Mesenchymal stem cell (in vitro differentiated cells and primary cell): ENCODE data around the gene ADARB2.
A peak's percentile ranks its signal among the peaks of the same experiment; 100 is the strongest.

Experiments
- DNase-seq: peaks from one replicate; pipeline ENCODE4 v3.0.0-alpha.2; 2013
- H2AFZ ChIP-seq: one replicate; pipeline ENCODE4 v1.6.1; 2013; ENCODE audit warnings: low read depth, mild to moderate bottlenecking, control low read depth, inconsistent platforms, low read length, moderate library complexity
- H2AK5ac ChIP-seq: 2 replicates; pipeline ENCODE4 v1.6.1; 2013; ENCODE audit warnings: low read length, moderate library complexity, mild to moderate bottlenecking, inconsistent platforms; ENCODE audit not compliant: severe bottlenecking
- H2BK120ac ChIP-seq: one replicate; pipeline ENCODE4 v1.6.1; 2013; ENCODE audit warnings: low read depth, mild to moderate bottlenecking, inconsistent platforms, low read length, moderate library complexity
- H2BK12ac ChIP-seq, 2 experiments: one replicate each; pipeline ENCODE4 v1.6.1; 2013; ENCODE audit warnings: inconsistent platforms in 2 of 2, low read length in 2 of 2, mild to moderate bottlenecking in 2 of 2, moderate library complexity in 2 of 2, control low read depth in 1 of 2
- H2BK15ac ChIP-seq: one replicate; pipeline ENCODE4 v1.6.1; 2013; ENCODE audit warnings: mild to moderate bottlenecking, low read depth, inconsistent platforms; ENCODE audit not compliant: poor library complexity, severe bottlenecking
- H2BK5ac ChIP-seq: 2 replicates; pipeline ENCODE4 v1.6.1; 2013; ENCODE audit warnings: low read depth, mild to moderate bottlenecking, low read length, control low read depth, inconsistent platforms; ENCODE audit not compliant: poor library complexity, severe bottlenecking
- H3K14ac ChIP-seq, 2 experiments: one replicate each; pipeline ENCODE4 v1.6.1; 2013; ENCODE audit warnings: inconsistent platforms in 2 of 2, low read length in 2 of 2, control low read depth in 1 of 2, mild to moderate bottlenecking in 1 of 2, moderate library complexity in 1 of 2
- H3K18ac ChIP-seq, 2 experiments: one replicate each; pipeline ENCODE4 v1.6.1; 2013; ENCODE audit warnings: inconsistent platforms in 2 of 2, low read length in 2 of 2, control low read depth in 1 of 2, low read depth in 1 of 2, mild to moderate bottlenecking in 1 of 2
- H3K23ac ChIP-seq, 2 experiments: one replicate each; pipeline ENCODE4 v1.6.1; 2013; ENCODE audit warnings: inconsistent platforms in 2 of 2, low read length in 2 of 2, mild to moderate bottlenecking in 2 of 2, moderate library complexity in 2 of 2, control low read depth in 1 of 2
- H3K27ac ChIP-seq: 2 replicates; pipeline ENCODE4 v1.5.1; 2013; ENCODE audit warnings: mild to moderate bottlenecking, moderate library complexity, low read length, control low read depth, inconsistent platforms; ENCODE audit not compliant: poor library complexity, severe bottlenecking
- H3K27me3 ChIP-seq, 2 experiments: 2 replicates each; pipeline versions ENCODE4 v1.6.1 to v1.7.0; 2013; ENCODE audit warnings: low read length in 2 of 2, mild to moderate bottlenecking in 2 of 2, moderate library complexity in 2 of 2, control low read depth in 1 of 2, inconsistent platforms in 1 of 2; ENCODE audit not compliant: control insufficient read depth in 1 of 2, insufficient read depth in 1 of 2
- H3K36me3 ChIP-seq, 2 experiments: 2 replicates each; pipeline versions ENCODE4 v1.6.1 to v1.7.0; 2013; ENCODE audit warnings: low read length in 2 of 2, control low read depth in 1 of 2, inconsistent platforms in 1 of 2, low read depth in 1 of 2, mild to moderate bottlenecking in 1 of 2; ENCODE audit not compliant: insufficient read depth in 2 of 2, control insufficient read depth in 1 of 2
- H3K4ac ChIP-seq, 2 experiments: one replicate each; pipeline ENCODE4 v1.6.1; 2013; ENCODE audit warnings: inconsistent platforms in 2 of 2, low read length in 2 of 2, mild to moderate bottlenecking in 2 of 2, moderate library complexity in 2 of 2, control low read depth in 1 of 2, low read depth in 1 of 2
- H3K4me1 ChIP-seq: 2 replicates; pipeline ENCODE4 v1.6.1; 2013; ENCODE audit warnings: low read depth, low read length, control low read depth; ENCODE audit not compliant: control insufficient read depth, insufficient read depth
- H3K4me2 ChIP-seq: 2 replicates; pipeline ENCODE4 v1.6.1; 2013; ENCODE audit warnings: low read length, mild to moderate bottlenecking, inconsistent platforms; ENCODE audit not compliant: poor library complexity, severe bottlenecking
- H3K4me3 ChIP-seq, 2 experiments: 2 replicates each; pipeline versions ENCODE4 v1.5.1 to v1.7.0; 2013; ENCODE audit warnings: low read length in 2 of 2, mild to moderate bottlenecking in 2 of 2, control low read depth in 1 of 2, low read depth in 1 of 2; ENCODE audit not compliant: insufficient read depth in 1 of 2
- H3K79me1 ChIP-seq: replicated peaks from 2 replicates; pipeline ENCODE4 v1.6.1; 2013; ENCODE audit warnings: mild to moderate bottlenecking, control low read depth, low read length, inconsistent platforms; ENCODE audit not compliant: poor library complexity, severe bottlenecking
- H3K9ac ChIP-seq: 2 replicates; pipeline ENCODE4 v1.7.0; 2013; ENCODE audit warnings: mild to moderate bottlenecking, low read length, moderate library complexity
- H3K9me3 ChIP-seq: 2 replicates; pipeline ENCODE4 v1.7.0; 2013; ENCODE audit warnings: mild to moderate bottlenecking, low read length; ENCODE audit not compliant: control insufficient read depth
- H4K8ac ChIP-seq: one replicate; pipeline ENCODE4 v1.6.1; 2013; ENCODE audit warnings: inconsistent platforms, mild to moderate bottlenecking, low read length, moderate library complexity
- H4K91ac ChIP-seq: one replicate; pipeline ENCODE4 v1.6.1; 2013; ENCODE audit warnings: mild to moderate bottlenecking, low read length, inconsistent platforms
- WGBS: methylation state at CpG from one replicate; pipeline ENCODE4 v1.1.7; 2013; ENCODE audit warnings: mixed read lengths; 5-methylcytosine and 5-hydroxymethylcytosine counted together

The ADARB2 gene

GRCh38 chr10:1425879-1426278, 311.4 kb downstream of the ADARB2 start:
- Histone ChIP-seq H2AK5ac (no peak overlapping the region), H3K79me1 (no peaks in the 10 kb centered on the region), H3K4me3 (no peak overlapping the region), H4K91ac (no peak overlapping the region), H2BK5ac (no peak overlapping the region), H4K8ac (no peak overlapping the region), H2BK12ac (no peak overlapping the region), H3K14ac (no peak overlapping the region), H2BK15ac (no peak overlapping the region), H3K9me3 (peaks cover 12% of the 10 kb centered on the region), H2BK120ac (no peak overlapping the region), H3K4ac (no peak overlapping the region), H3K23ac (no peak overlapping the region), H3K4me1 (peaks cover 3% of the 10 kb centered on the region), H3K4me2 (no peak overlapping the region), H3K36me3 (no peaks in the 10 kb centered on the region), H2AFZ (no peak overlapping the region), H3K27me3 (peaks cover 0 to 12% of the 10 kb centered on the region in 2 experiments), H3K9ac (no peak overlapping the region), H3K18ac (no peak overlapping the region), H3K27ac (no peak overlapping the region)
- no peak for DNase-seq
- WGBS = 69% methylated on average over 6 of the region's 7 CpGs

- Histone ChIP-seq H3K18ac (no peak overlapping the region), H3K23ac (no peak overlapping the region), H2BK15ac (no peak overlapping the region), H3K4ac (no peak overlapping the region), H3K36me3 (no peaks in the 10 kb centered on the region), H3K9me3 (peaks cover 1% of the 10 kb centered on the region), H2AFZ (no peak overlapping the region), H3K4me3 (no peak overlapping the region), H4K8ac (no peak overlapping the region), H3K9ac (no peak overlapping the region), H2AK5ac (no peak overlapping the region), H3K27ac (no peak overlapping the region), H2BK120ac (no peak overlapping the region), H3K27me3 (peaks cover 0 to 12% of the 10 kb centered on the region in 2 experiments), H3K4me1 (peaks cover 5% of the 10 kb centered on the region), H3K14ac (no peak overlapping the region), H2BK5ac (no peak overlapping the region), H4K91ac (no peak overlapping the region), H3K79me1 (no peaks in the 10 kb centered on the region), H2BK12ac (no peak overlapping the region), H3K4me2 (no peak overlapping the region)
- no peak for DNase-seq
- WGBS = 91% methylated on average over 7 of the region's 7 CpGs
These were observed 312.7 kb downstream of the ADARB2 start for GRCh38 chr10:1424648-1425047.

DNA sequence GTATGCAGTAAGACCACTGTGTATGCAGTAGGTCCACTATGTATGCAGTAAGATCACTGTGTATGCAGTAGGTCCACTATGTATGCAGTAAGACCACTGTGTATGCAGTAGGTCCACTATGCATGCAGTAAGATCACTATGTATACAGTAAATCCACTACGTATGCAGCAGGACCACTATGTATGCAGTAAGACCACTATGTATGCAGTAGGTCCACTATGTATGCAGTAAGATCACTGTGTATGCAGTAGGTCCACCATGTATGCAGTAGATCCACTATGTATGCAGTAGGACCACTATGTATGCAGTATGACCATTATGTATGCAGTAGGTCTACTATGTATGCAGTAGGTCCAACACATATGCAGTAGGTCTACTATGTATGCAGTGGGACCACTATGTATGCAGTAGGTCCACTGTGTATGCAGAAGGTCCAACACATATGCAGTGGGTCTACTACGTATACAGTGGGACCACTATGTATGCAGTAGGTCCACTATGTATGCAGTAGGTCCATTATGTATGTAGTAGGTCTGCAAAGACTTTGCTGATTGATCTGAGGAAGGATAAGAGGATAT, 313.6 kb downstream of the ADARB2 start:
- Histone ChIP-seq H3K4me2 (no peak overlapping the region), H3K9ac (no peak overlapping the region), H3K79me1 (no peaks in the 10 kb centered on the region), H3K4me1 (peaks cover 5% of the 10 kb centered on the region), H3K27me3 (peaks cover 0 to 12% of the 10 kb centered on the region in 2 experiments), H3K4me3 (no peak overlapping the region), H3K36me3 (no peaks in the 10 kb centered on the region), H3K9me3 (no peaks in the 10 kb centered on the region), H3K27ac (no peak overlapping the region), H2BK12ac (no peak overlapping the region), H2AK5ac (no peak overlapping the region), H4K91ac (no peak overlapping the region), H2BK15ac (no peak overlapping the region), H3K14ac (peak overlapping the region in 1 of 2 experiments; percentile 11), H3K23ac (no peak overlapping the region), H2BK5ac (no peak overlapping the region), H4K8ac (no peak overlapping the region), H3K4ac (no peak overlapping the region), H3K18ac (no peak overlapping the region), H2AFZ (no peak overlapping the region), H2BK120ac (no peak overlapping the region)
- 86% methylated on average over 2 of the region's 2 CpGs for WGBS
- DNase-seq = no peak

- Histone ChIP-seq H3K36me3 (no peaks in the 10 kb centered on the region), H2AFZ (no peak overlapping the region), H3K27me3 (peaks cover 0 to 12% of the 10 kb centered on the region in 2 experiments), H3K9ac (no peak overlapping the region), H3K4ac (no peak overlapping the region), H3K23ac (no peak overlapping the region), H2BK120ac (no peak overlapping the region), H2BK5ac (no peak overlapping the region), H4K8ac (no peak overlapping the region), H3K4me3 (no peak overlapping the region), H3K79me1 (no peaks in the 10 kb centered on the region), H3K4me2 (no peak overlapping the region), H2BK15ac (no peak overlapping the region), H3K27ac (no peak overlapping the region), H3K14ac (no peak overlapping the region), H3K9me3 (no peaks in the 10 kb centered on the region), H3K18ac (no peak overlapping the region), H4K91ac (no peak overlapping the region), H2BK12ac (no peak overlapping the region), H2AK5ac (no peak overlapping the region), H3K4me1 (peaks cover 5% of the 10 kb centered on the region)
- no peak for DNase-seq
- WGBS = 94% methylated on average over 7 of the region's 8 CpGs
These were observed 315.1 kb downstream of the ADARB2 start for GRCh38 chr10:1422275-1422674.
